ENCODE data around the gene TDRD15. TPM values are rescaled to one million over a fixed set of nuclear protein-coding genes. Genes with fewer than 3 reads are reported as not detected.
"Not testable (repeated sequence)": the region's sequence is repeated elsewhere in the genome, so short reads cannot be mapped to it uniquely, and the experiment has no call there.

TDRD15 gene
- total RNA-seq, 3 donors from 2014 or later = not detected

DNA sequence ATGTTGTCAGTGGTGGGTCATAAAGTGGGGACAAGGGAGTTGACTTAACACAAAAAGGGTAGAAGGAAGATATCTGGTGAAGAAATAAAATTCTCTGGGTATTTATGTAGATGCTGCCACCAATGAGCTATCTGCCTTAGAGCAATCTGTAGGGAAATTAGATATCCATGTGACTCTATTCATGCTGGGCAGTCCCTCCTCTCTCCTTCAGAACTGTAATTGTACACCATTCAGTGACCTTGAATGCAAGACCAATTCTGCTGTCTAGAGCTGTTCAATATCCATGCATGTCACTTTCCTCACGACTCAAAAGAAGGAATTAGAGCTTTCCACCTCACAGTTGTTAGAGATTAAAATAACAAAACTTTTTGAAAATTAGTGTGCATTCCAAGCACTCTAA is 28.6 kb upstream of the TDRD15 start:
- H3K4me1 ChIP-seq (ENCODE audit: low read depth) = no peaks in the 10 kb centered on the region
- no peaks in the 10 kb centered on the region for H3K9me3 ChIP-seq
- DNase-seq (no peak), ATAC-seq (no peak)
- no peaks in the 10 kb centered on the region for H3K36me3 ChIP-seq (ENCODE audit: low read depth)
- intact Hi-C loops (cut with DNase I, micrococcal nuclease) = no loop called here
- TF ChIP-seq, protein P1, sequence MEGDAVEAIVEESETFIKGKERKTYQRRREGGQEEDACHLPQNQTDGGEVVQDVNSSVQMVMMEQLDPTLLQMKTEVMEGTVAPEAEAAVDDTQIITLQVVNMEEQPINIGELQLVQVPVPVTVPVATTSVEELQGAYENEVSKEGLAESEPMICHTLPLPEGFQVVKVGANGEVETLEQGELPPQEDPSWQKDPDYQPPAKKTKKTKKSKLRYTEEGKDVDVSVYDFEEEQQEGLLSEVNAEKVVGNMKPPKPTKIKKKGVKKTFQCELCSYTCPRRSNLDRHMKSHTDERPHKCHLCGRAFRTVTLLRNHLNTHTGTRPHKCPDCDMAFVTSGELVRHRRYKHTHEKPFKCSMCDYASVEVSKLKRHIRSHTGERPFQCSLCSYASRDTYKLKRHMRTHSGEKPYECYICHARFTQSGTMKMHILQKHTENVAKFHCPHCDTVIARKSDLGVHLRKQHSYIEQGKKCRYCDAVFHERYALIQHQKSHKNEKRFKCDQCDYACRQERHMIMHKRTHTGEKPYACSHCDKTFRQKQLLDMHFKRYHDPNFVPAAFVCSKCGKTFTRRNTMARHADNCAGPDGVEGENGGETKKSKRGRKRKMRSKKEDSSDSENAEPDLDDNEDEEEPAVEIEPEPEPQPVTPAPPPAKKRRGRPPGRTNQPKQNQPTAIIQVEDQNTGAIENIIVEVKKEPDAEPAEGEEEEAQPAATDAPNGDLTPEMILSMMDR (IDR thresholded peaks at IDR 0.05) = no peak
- no peak overlapping the region for H3K4me3 ChIP-seq

DNA sequence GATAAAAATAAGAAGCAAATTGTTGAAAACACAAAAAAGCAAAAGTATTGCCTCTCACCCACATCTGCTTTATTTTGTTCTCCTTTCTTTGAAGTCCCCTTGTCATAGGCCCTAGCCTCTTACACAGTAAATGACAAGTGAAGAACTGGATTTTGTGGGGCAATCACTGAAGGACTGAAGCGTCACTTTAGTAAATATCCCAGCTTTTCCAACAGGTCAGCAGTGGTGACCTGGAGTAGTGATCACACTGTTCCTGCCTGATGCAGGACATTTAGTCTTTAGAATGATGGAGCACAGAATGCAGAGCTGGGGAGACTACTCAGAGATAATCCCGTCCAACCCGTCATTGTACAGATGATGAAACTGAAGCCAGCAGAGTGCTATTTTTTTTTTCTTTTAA is 28.1 kb upstream of the TDRD15 start:
- Histone ChIP-seq H3K36me3 (ENCODE audit: low read depth) (no peaks in the 10 kb centered on the region), H3K9me3 (no peaks in the 10 kb centered on the region), H3K4me3 (no peak overlapping the region), H3K4me1 (ENCODE audit: low read depth) (no peaks in the 10 kb centered on the region)
- no peak for DNase-seq
- no peak for ATAC-seq
- TF ChIP-seq, protein P1 (IDR thresholded peaks at IDR 0.05) = no peak
- intact Hi-C loops (cut with DNase I, micrococcal nuclease) = no loop called here

DNA sequence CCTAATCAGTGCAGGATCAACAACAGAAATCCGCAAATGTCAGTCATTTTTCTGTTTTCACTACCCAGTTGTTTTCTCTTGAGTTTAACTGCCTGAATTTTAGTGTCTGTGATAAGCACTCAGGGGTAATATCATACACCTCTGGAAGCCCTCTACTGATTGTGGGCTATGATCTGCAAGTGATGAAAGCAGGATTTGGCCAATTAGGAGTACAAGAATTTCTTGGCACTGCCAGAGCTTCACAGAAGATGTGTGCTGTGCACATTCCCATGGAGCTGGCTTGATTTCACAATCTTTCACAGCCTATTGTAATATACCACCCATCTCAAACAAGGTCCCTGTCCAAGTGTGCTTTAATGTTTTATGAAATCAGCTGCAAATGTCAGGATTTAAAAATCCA is 27.3 kb upstream of the TDRD15 start:
- Histone ChIP-seq H3K4me1 (ENCODE audit: low read depth) (no peaks in the 10 kb centered on the region), H3K36me3 (ENCODE audit: low read depth) (no peaks in the 10 kb centered on the region), H3K4me3 (no peak overlapping the region), H3K9me3 (no peaks in the 10 kb centered on the region)
- TF ChIP-seq, protein P1 (IDR thresholded peaks at IDR 0.05) = no peak
- DNase-seq (no peak), ATAC-seq (no peak)
- intact Hi-C loops (cut with DNase I, micrococcal nuclease) = no loop called here

- Histone ChIP-seq H3K4me3 (no peak overlapping the region), H3K36me3 (ENCODE audit: low read depth) (no peaks in the 10 kb centered on the region), H3K9me3 (no peaks in the 10 kb centered on the region), H3K4me1 (ENCODE audit: low read depth) (no peaks in the 10 kb centered on the region)
- ATAC-seq = peak; percentile 51
- peak in 1 of 3 donors; percentile 9 for DNase-seq
- intact Hi-C loops (cut with DNase I, micrococcal nuclease) = no loop called here
- TF ChIP-seq, protein P1 (IDR thresholded peaks at IDR 0.05) = no peak
Observed at GRCh38 chr2:21097331-21097730, 26.4 kb upstream of the TDRD15 start.

GRCh38 chr2:21098294-21098693 is 25.5 kb upstream of the TDRD15 start:
- DNase-seq (no peak), ATAC-seq (no peak)
- H3K4me3 ChIP-seq = no peak overlapping the region
- no peaks in the 10 kb centered on the region for H3K9me3 ChIP-seq
- no peaks in the 10 kb centered on the region for H3K36me3 ChIP-seq (ENCODE audit: low read depth)
- TF ChIP-seq, protein P1 (IDR thresholded peaks at IDR 0.05) = no peak
- no peaks in the 10 kb centered on the region for H3K4me1 ChIP-seq (ENCODE audit: low read depth)
- intact Hi-C loops (cut with DNase I, micrococcal nuclease) = no loop called here

DNA sequence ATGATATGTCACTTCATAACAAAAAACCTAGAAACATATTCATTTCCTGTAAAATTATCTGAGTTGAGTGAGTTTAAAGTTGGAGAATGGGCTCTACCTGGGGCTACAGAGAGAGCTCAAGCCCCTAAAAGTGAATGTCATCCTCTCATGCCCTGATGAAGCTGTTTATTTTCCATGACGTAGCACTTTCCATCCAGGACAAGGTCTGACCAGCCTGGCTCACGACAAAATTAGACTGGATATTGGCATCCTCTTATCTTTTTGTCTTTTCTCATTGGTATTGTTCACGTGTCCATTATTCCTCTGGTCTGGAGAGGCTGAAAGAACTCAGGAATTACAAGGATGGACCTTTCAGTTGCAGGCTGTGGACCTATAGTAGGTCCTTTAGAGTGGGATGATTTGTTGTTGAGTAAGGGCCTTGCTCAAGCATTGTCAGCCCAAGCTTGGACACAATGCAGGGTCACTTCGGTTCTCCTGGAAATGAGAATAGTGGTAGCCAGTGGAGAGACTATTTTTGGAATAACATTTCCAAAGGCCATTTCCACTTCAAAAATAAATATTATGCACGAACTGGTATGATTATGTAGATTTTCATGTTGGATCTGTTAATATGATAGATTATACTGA is 24.4 kb upstream of the TDRD15 start:
- ATAC-seq = no peak
- Histone ChIP-seq H3K4me3 (no peak overlapping the region), H3K4me1 (ENCODE audit: low read depth) (no peaks in the 10 kb centered on the region), H3K36me3 (ENCODE audit: low read depth) (no peaks in the 10 kb centered on the region), H3K9me3 (no peaks in the 10 kb centered on the region)
- intact Hi-C loops (cut with DNase I, micrococcal nuclease) = no loop called here
- TF ChIP-seq, protein P1 (IDR thresholded peaks at IDR 0.05) = no peak
- no peak for DNase-seq

- H3K9me3 ChIP-seq; intact Hi-C loops (cut with DNase I, micrococcal nuclease); H3K4me1 ChIP-seq (ENCODE audit: low read depth); H3K36me3 ChIP-seq (ENCODE audit: low read depth); ATAC-seq; DNase-seq; H3K4me3 ChIP-seq: not testable (repeated sequence)
Observed at GRCh38 chr2:21101514-21102155, 22.1 kb upstream of the TDRD15 start.

All from mucosa of descending colon (tissue), 3 donors.